Measurements from ENCODE around the gene MBOAT7. TPM values are rescaled to one million over a fixed set of nuclear protein-coding genes. Genes with fewer than 3 reads are reported as not detected.

MBOAT7 gene
- total and polyA plus RNA-seq, 2 donors from 2014 or later = 41.6 to 64.4 TPM

- peaks cover 6 to 30% (median 19%) of the 10 kb centered on the region in 3 donors for H3K4me1 ChIP-seq (ENCODE audit: control insufficient read depth in 2 of 3, insufficient read depth in 2 of 3, low read depth in 1 of 3, low read length in 3 of 3)
- DNase-seq = peak; percentile 76 to 96 (median 92)
- peaks cover 4 to 35% (median 21%) of the 10 kb centered on the region in 3 donors for H3K36me3 ChIP-seq (ENCODE audit: control insufficient read depth in 2 of 3, insufficient read depth in 3 of 3, low read length in 3 of 3)
- intact Hi-C loops (cut with DNase I) = no loop called here
- no peaks in the 10 kb centered on the region for H3K27me3 ChIP-seq (ENCODE audit: control insufficient read depth, insufficient read depth, low read length)
- no peak overlapping the region for H3K4me3 ChIP-seq (ENCODE audit: low read length in 3 of 3)
- TF ChIP-seq CTCF (IDR thresholded peaks at IDR 0.05; ENCODE audit: borderline replicate concordance, extremely low read depth, insufficient read depth) = no peak
- FAIRE-seq = peak; percentile 6
- peak overlapping the region; percentile 87 to 93 for H3K27ac ChIP-seq (ENCODE audit: low read depth in 2 of 2, low read length in 2 of 2)
- H3K9ac ChIP-seq (ENCODE audit: low read length in 3 of 3) = peak overlapping the region in 1 of 3 donors; percentile 44
- H3K9me3 ChIP-seq (ENCODE audit: control insufficient read depth in 2 of 3, insufficient read depth in 1 of 3, low read length in 3 of 3) = no peaks in the 10 kb centered on the region
Measured at GRCh38 chr19:54209811-54210494, 20.6 kb upstream of the MBOAT7 start.

- peak overlapping the region; percentile 87 to 93 for H3K27ac ChIP-seq (ENCODE audit: low read depth in 2 of 2, low read length in 2 of 2)
- peak overlapping the region in 1 of 3 donors; percentile 44 for H3K9ac ChIP-seq (ENCODE audit: low read length in 3 of 3)
- DNase-seq (peak in 3 of 5 donors; percentile 10 to 83 (median 64)), FAIRE-seq (no peak)
- H3K36me3 ChIP-seq (ENCODE audit: control insufficient read depth in 2 of 3, insufficient read depth in 3 of 3, low read length in 3 of 3) = peaks cover 6 to 42% (median 27%) of the 10 kb centered on the region in 3 donors
- no peaks in the 10 kb centered on the region for H3K27me3 ChIP-seq (ENCODE audit: control insufficient read depth, insufficient read depth, low read length)
- H3K4me3 ChIP-seq (ENCODE audit: low read length in 3 of 3) = no peak overlapping the region
- H3K9me3 ChIP-seq (ENCODE audit: control insufficient read depth in 2 of 3, insufficient read depth in 1 of 3, low read length in 3 of 3) = no peaks in the 10 kb centered on the region
- TF ChIP-seq CTCF (IDR thresholded peaks at IDR 0.05; ENCODE audit: borderline replicate concordance, extremely low read depth, insufficient read depth) = no peak
- peaks cover 6 to 34% (median 24%) of the 10 kb centered on the region in 3 donors for H3K4me1 ChIP-seq (ENCODE audit: control insufficient read depth in 2 of 3, insufficient read depth in 2 of 3, low read depth in 1 of 3, low read length in 3 of 3)
- intact Hi-C loops (cut with DNase I) = no loop called here
Measured at GRCh38 chr19:54209058-54209810, 19.9 kb upstream of the MBOAT7 start.

DNA sequence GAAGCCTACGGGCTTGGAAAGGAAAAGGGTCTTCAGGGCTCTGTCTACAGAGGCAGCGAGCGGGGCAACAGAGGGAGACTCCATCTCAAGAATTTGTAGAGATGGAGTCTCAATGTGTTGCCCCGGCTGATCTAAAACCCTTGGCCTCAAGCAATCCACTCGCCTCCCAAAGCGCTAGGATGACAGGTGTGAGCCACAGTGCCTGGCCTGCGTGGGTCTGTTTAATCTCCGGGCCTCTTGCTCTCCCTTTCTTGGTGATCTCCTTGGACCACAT lies 19.3 kb upstream of the MBOAT7 start:
- Histone ChIP-seq H3K36me3 (ENCODE audit: control insufficient read depth in 2 of 3, insufficient read depth in 3 of 3, low read length in 3 of 3) (peaks cover 6 to 42% (median 27%) of the 10 kb centered on the region in 3 donors), H3K9me3 (ENCODE audit: control insufficient read depth in 2 of 3, insufficient read depth in 1 of 3, low read length in 3 of 3) (no peaks in the 10 kb centered on the region), H3K4me1 (ENCODE audit: control insufficient read depth in 2 of 3, insufficient read depth in 2 of 3, low read depth in 1 of 3, low read length in 3 of 3) (peaks cover 6 to 34% (median 24%) of the 10 kb centered on the region in 3 donors), H3K9ac (ENCODE audit: low read length in 3 of 3) (no peak overlapping the region), H3K27me3 (ENCODE audit: control insufficient read depth, insufficient read depth, low read length) (no peaks in the 10 kb centered on the region), H3K27ac (ENCODE audit: low read depth in 2 of 2, low read length in 2 of 2) (peak overlapping the region; percentile 87 to 93), H3K4me3 (ENCODE audit: low read length in 3 of 3) (no peak overlapping the region)
- TF ChIP-seq CTCF (IDR thresholded peaks at IDR 0.05; ENCODE audit: borderline replicate concordance, extremely low read depth, insufficient read depth) = no peak
- DNase-seq = no peak
- intact Hi-C loops (cut with DNase I) = no loop called here
- FAIRE-seq = no peak

Data from kidney (tissue), 14 donors.